Measurements from ENCODE around the gene SLC35E2B.
"Not testable (repeated sequence)": the region's sequence is repeated elsewhere in the genome, so short reads cannot be mapped to it uniquely, and the experiment has no call there.

The SLC35E2B gene

GRCh38 chr1:1633409-1633808 is 59.2 kb downstream of the SLC35E2B start:
- not testable (repeated sequence) for H4K20me1 ChIP-seq (ENCODE audit: insufficient read depth, low read length); H3K9ac ChIP-seq (ENCODE audit: low read length); H3K27ac ChIP-seq (ENCODE audit: low read length); H2AFZ ChIP-seq (ENCODE audit: low read depth, low read length); H3K4me3 ChIP-seq (ENCODE audit: low read length); H3K79me2 ChIP-seq (ENCODE audit: low read length); H3K36me3 ChIP-seq (replicated peaks; ENCODE audit: low read depth, low read length); H3K27me3 ChIP-seq (ENCODE audit: low read depth, low read length); H3K4me1 ChIP-seq (ENCODE audit: low read length); H3K9me3 ChIP-seq (ENCODE audit: insufficient read depth, low read length); H3K4me2 ChIP-seq (ENCODE audit: low read length)

GRCh38 chr1:1631782-1632420 is 60.7 kb downstream of the SLC35E2B start, which contains the start of gene MMP23B:
Gene MMP23B, plus strand, starts transcription at chr1:1632173. Its CDS starts 46 bp downstream, at chr1:1632219.
- Histone ChIP-seq H2AFZ (ENCODE audit: low read depth, low read length) (no peak within 1 kb of the TSS), H4K20me1 (ENCODE audit: insufficient read depth, low read length) (no peaks in the 10 kb centered on the region), H3K4me2 (ENCODE audit: low read length) (no peak within 1 kb of the TSS), H3K4me1 (ENCODE audit: low read length) (peaks cover 4% of the 10 kb centered on the region; the same call in 1 of the 2 replicates), H3K9ac (ENCODE audit: low read length) (no peak within 1 kb of the TSS), H3K36me3 (replicated peaks; ENCODE audit: low read depth, low read length) (no peaks in the 10 kb centered on the region), H3K9me3 (ENCODE audit: insufficient read depth, low read length) (no peaks in the 10 kb centered on the region), H3K27ac (ENCODE audit: low read length) (no peak within 1 kb of the TSS), H3K4me3 (ENCODE audit: low read length) (no peak within 1 kb of the TSS), H3K27me3 (ENCODE audit: low read depth, low read length) (no peaks in the 10 kb centered on the region), H3K79me2 (ENCODE audit: low read length) (no peaks in the 10 kb centered on the region)
- no peak for TF ChIP-seq EZH2phosphoT487 (IDR thresholded peaks at IDR 0.05; ENCODE audit: low read depth)
- TF ChIP-seq, protein P1, sequence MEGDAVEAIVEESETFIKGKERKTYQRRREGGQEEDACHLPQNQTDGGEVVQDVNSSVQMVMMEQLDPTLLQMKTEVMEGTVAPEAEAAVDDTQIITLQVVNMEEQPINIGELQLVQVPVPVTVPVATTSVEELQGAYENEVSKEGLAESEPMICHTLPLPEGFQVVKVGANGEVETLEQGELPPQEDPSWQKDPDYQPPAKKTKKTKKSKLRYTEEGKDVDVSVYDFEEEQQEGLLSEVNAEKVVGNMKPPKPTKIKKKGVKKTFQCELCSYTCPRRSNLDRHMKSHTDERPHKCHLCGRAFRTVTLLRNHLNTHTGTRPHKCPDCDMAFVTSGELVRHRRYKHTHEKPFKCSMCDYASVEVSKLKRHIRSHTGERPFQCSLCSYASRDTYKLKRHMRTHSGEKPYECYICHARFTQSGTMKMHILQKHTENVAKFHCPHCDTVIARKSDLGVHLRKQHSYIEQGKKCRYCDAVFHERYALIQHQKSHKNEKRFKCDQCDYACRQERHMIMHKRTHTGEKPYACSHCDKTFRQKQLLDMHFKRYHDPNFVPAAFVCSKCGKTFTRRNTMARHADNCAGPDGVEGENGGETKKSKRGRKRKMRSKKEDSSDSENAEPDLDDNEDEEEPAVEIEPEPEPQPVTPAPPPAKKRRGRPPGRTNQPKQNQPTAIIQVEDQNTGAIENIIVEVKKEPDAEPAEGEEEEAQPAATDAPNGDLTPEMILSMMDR (IDR thresholded peaks at IDR 0.05; ENCODE audit: low read depth, low read length), result no peak

DNA sequence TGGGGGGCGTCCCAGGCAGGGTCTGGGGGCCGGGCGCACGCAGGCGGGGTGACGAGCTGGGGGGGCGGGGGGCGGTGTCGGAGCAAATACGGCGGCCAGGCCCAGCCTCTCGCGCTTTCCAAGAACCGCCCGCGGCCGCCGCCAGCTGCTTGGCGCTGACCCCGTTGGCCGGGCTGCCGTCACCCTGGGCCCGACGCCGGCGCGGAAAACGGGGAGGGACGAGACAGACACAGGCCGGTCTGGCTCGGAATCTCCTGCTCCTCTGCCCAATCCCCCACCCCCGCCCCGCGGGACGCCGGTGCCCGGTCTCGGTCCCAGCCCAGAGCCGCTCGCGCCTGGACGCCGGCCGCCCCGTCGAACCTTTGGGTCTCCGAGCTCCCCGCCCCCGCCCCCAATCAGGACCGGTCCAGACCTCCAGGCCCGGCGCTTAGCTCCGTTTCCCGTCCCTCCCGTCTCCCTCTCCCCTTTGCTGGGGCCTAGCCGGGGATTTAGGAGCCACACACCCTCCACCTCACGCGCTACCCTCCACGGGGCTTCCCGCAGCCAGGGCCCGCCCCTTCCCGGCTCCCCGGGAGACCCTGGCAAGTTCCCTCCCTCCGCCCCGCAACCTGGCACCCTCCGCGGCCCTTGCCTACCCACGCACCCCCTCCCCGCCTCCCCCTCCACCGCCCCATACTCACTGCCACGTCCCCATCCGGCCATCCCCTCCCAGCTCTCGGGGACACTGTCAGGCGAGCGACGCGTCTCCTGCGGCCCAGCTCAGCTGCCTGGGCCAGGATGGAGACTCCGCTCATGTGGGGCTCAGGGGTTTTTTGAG is 61.4 kb downstream of the SLC35E2B start:
- TF ChIP-seq EZH2phosphoT487 (IDR thresholded peaks at IDR 0.05; ENCODE audit: low read depth), result no peak
- TF ChIP-seq, protein P1 (IDR thresholded peaks at IDR 0.05; ENCODE audit: low read depth, low read length), result no peak
- Histone ChIP-seq H3K9me3 (ENCODE audit: insufficient read depth, low read length) (no peaks in the 10 kb centered on the region), H3K4me3 (ENCODE audit: low read length) (no peak overlapping the region), H3K4me2 (ENCODE audit: low read length) (peak overlapping the region; percentile 67; the same call in 1 of the 2 replicates), H2AFZ (ENCODE audit: low read depth, low read length) (no peak overlapping the region), H3K27ac (ENCODE audit: low read length) (no peak overlapping the region), H3K4me1 (ENCODE audit: low read length) (peaks cover 4% of the 10 kb centered on the region; the same call in 1 of the 2 replicates), H3K79me2 (ENCODE audit: low read length) (no peaks in the 10 kb centered on the region), H3K9ac (ENCODE audit: low read length) (no peak overlapping the region), H3K36me3 (replicated peaks; ENCODE audit: low read depth, low read length) (no peaks in the 10 kb centered on the region), H3K27me3 (ENCODE audit: low read depth, low read length) (no peaks in the 10 kb centered on the region), H4K20me1 (ENCODE audit: insufficient read depth, low read length) (no peaks in the 10 kb centered on the region)

DNA sequence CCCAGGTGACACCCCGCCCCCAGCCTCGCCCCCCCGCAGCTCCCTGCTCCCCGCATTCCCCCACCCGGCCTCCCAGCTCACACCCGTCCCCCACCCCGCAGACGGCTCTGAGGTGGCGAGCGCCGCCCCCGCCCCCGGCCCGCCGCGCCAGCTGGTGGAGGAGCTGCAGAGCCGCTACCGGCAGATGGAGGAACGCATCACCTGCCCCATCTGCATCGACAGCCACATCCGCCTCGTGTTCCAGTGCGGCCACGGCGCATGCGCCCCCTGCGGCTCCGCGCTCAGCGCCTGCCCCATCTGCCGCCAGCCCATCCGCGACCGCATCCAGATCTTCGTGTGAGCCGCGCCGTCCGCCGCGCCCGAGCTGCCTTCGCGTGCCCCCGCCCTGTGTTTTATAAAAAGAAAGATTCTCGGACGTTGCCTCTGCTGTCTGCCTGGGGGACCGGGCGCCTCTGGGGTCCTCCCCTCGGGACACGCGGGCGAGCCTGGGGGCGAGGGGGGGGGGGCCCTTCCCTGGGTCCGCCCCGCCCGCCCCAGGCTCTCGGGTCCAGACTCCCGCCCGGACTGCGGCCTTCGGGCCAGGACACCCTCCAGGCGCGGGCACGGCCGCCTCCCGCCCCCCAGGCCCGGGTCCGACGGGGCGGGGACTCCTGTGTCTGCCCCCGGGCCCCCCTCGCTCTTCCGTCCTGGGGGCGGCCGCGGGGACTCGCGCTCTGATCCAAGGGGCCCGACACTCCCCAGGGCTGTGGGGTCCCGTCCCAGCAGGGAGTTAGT is 62.2 kb downstream of the SLC35E2B start:
- H3K9ac ChIP-seq (ENCODE audit: low read length), result peak overlapping the region; percentile 14; the same call in 1 of the 2 replicates
- H3K4me3 ChIP-seq (ENCODE audit: low read length), result peak overlapping the region; percentile 67
- H3K79me2 ChIP-seq (ENCODE audit: low read length), result no peaks in the 10 kb centered on the region
- H3K4me2 ChIP-seq (ENCODE audit: low read length), result peak overlapping the region; percentile 67
- H3K9me3 ChIP-seq (ENCODE audit: insufficient read depth, low read length), result no peaks in the 10 kb centered on the region
- H3K27ac ChIP-seq (ENCODE audit: low read length), result peak overlapping the region; percentile 32; the same call in 1 of the 2 replicates
- no peaks in the 10 kb centered on the region for H4K20me1 ChIP-seq (ENCODE audit: insufficient read depth, low read length)
- H3K4me1 ChIP-seq (ENCODE audit: low read length), result peaks cover 4% of the 10 kb centered on the region; the same call in 1 of the 2 replicates
- no peaks in the 10 kb centered on the region for H3K27me3 ChIP-seq (ENCODE audit: low read depth, low read length)
- no peaks in the 10 kb centered on the region for H3K36me3 ChIP-seq (replicated peaks; ENCODE audit: low read depth, low read length)
- no peak overlapping the region for H2AFZ ChIP-seq (ENCODE audit: low read depth, low read length)
- TF ChIP-seq, protein P1 (IDR thresholded peaks at IDR 0.05; ENCODE audit: low read depth, low read length), result no peak

Measured in OCI-LY3 (cell line).